Neural cell (in vitro differentiated cells): ENCODE data around the gene DNAH8. TPM values are rescaled to one million over a fixed set of nuclear protein-coding genes. Genes with fewer than 3 reads are reported as not detected.

Experiments used
- H2AFZ ChIP-seq: fragments of 200-600, 300-800 bp; sonication (generic), shearing (Covaris generic); 2 replicates; pipeline ENCODE4 v1.6.0; 2014; ENCODE audit warnings: low read depth, mild to moderate bottlenecking, antibody characterized with exemption, low read length, moderate library complexity
- H3F3A ChIP-seq: fragments of 200-600 bp; shearing (Covaris generic); 2 replicates; pipeline ENCODE4 v1.6.1; 2016; ENCODE audit warnings: mild to moderate bottlenecking, moderate library complexity, mixed read lengths, antibody characterized with exemption, low read length; ENCODE audit not compliant: insufficient read depth, poor library complexity, severe bottlenecking
- H3K27ac ChIP-seq: fragments of 200-600, 300-800 bp; sonication (generic), shearing (Covaris generic); 2 replicates; pipeline ENCODE4 v1.5.1; 2014; ENCODE audit warnings: mild to moderate bottlenecking, low read length, moderate library complexity
- H3K27me3 ChIP-seq: fragments of 300-800, 200-600 bp; sonication (generic), shearing (Covaris generic); 2 replicates; pipeline ENCODE4 v1.6.0; 2014; ENCODE audit warnings: mild to moderate bottlenecking, low read depth, low read length, moderate library complexity; ENCODE audit not compliant: insufficient read depth
- H3K36me3 ChIP-seq: fragments of 300-800, 200-600 bp; sonication (generic), shearing (Covaris generic); 2 replicates; pipeline ENCODE4 v1.5.1; 2014; ENCODE audit warnings: mild to moderate bottlenecking, antibody characterized with exemption, low read length, moderate library complexity; ENCODE audit not compliant: insufficient read depth
- H3K4me2 ChIP-seq: fragments of 300-800, 200-600 bp; sonication (generic), shearing (Covaris generic); 2 replicates; pipeline ENCODE4 v1.6.0; 2014; ENCODE audit warnings: mild to moderate bottlenecking, low read length
- H3K4me3 ChIP-seq: fragments of 300-800, 200-600 bp; sonication (generic), shearing (Covaris generic); 2 replicates; pipeline ENCODE4 v1.5.1; 2014; ENCODE audit warnings: mild to moderate bottlenecking, low read length, moderate library complexity
- H3K79me2 ChIP-seq: fragments of 200-600 bp; shearing (Covaris generic); replicated peaks from 2 replicates; pipeline ENCODE4 v1.6.0; 2014; ENCODE audit warnings: mild to moderate bottlenecking, low read length, moderate library complexity; ENCODE audit not compliant: insufficient read depth
- H3K9ac ChIP-seq: fragments of 300-800, 200-600 bp; sonication (generic), shearing (Covaris generic); 2 replicates; pipeline ENCODE4 v1.6.1; 2016; ENCODE audit warnings: mild to moderate bottlenecking, low read length, mixed read lengths
- H3K9me2 ChIP-seq: fragments of 200-600 bp; shearing (Covaris generic); 2 replicates; pipeline ENCODE4 v1.6.1; 2016; ENCODE audit warnings: mild to moderate bottlenecking, low read length, mixed read lengths; ENCODE audit not compliant: insufficient read depth
- H3K9me3 ChIP-seq: fragments of 200-600, 300-800 bp; sonication (generic), shearing (Covaris generic); 2 replicates; pipeline ENCODE4 v1.6.1; 2016; ENCODE audit warnings: mild to moderate bottlenecking, mixed run types, low read length, moderate library complexity, mixed read lengths
- H4K20me1 ChIP-seq: fragments of 200-600 bp; shearing (Covaris generic); 2 replicates; pipeline ENCODE4 v1.6.1; 2016; ENCODE audit warnings: mild to moderate bottlenecking, mixed run types; ENCODE audit not compliant: insufficient read depth
- EP300 ChIP-seq: fragments of 450-650 bp; conservative IDR thresholded peaks from 2 replicates; pipeline ENCODE4 v1.6.1; 2014; ENCODE audit warnings: antibody characterized with exemption, mild to moderate bottlenecking, moderate library complexity; ENCODE audit not compliant: poor library complexity, severe bottlenecking
- EZH2 ChIP-seq: fragments of 200-600, 300-800 bp; shearing (Covaris generic), sonication (generic); IDR thresholded peaks from 2 replicates; pipeline ENCODE4 v1.6.1; 2014; ENCODE audit warnings: antibody characterized with exemption, low read length, borderline replicate concordance, mild to moderate bottlenecking; ENCODE audit not compliant: insufficient read depth, poor library complexity, severe bottlenecking
- MXI1 ChIP-seq: fragments of 450-650 bp; conservative IDR thresholded peaks from 2 replicates; pipeline ENCODE4 v1.6.1; 2014; ENCODE audit warnings: antibody characterized with exemption, mild to moderate bottlenecking; ENCODE audit not compliant: poor library complexity, severe bottlenecking
- POLR2AphosphoS5 ChIP-seq: IDR thresholded peaks from 2 replicates; pipeline ENCODE4 v1.6.1; 2012
- RAD21 ChIP-seq: fragments of 450-650 bp; conservative IDR thresholded peaks from 2 replicates; pipeline ENCODE4 v1.6.1; 2014; ENCODE audit warnings: antibody characterized with exemption, mild to moderate bottlenecking, moderate library complexity
- REST ChIP-seq: IDR thresholded peaks from 2 replicates; pipeline ENCODE4 v1.6.1; 2012; ENCODE audit warnings: borderline replicate concordance
- SMC3 ChIP-seq: fragments of 450-650 bp; conservative IDR thresholded peaks from 2 replicates; pipeline ENCODE4 v1.6.1; 2014; ENCODE audit warnings: antibody characterized with exemption, mild to moderate bottlenecking, moderate library complexity; ENCODE audit not compliant: poor library complexity
- TAF1 ChIP-seq: IDR thresholded peaks from 2 replicates; pipeline ENCODE4 v1.6.1; 2012; ENCODE audit warnings: low read depth
- polyA plus RNA-seq: library from polyadenylated mRNA; depleted of rRNA; stranded (reverse); fragments of >200 nt; gene quantifications from 2 replicates; pipeline ENCODE4 v1.2.3, GENCODE V29; 2014
- TF ChIP-seq, protein P1 (sequence below): fragments of 450-650 bp; IDR thresholded peaks from 2 replicates; pipeline ENCODE4 v1.5.1; 2014; ENCODE audit warnings: antibody characterized with exemption, mild to moderate bottlenecking, moderate library complexity; ENCODE audit not compliant: poor library complexity, severe bottlenecking

DNAH8 gene
- polyA plus RNA-seq, 1 donor from 2014 or later: 0.07 TPM

DNA sequence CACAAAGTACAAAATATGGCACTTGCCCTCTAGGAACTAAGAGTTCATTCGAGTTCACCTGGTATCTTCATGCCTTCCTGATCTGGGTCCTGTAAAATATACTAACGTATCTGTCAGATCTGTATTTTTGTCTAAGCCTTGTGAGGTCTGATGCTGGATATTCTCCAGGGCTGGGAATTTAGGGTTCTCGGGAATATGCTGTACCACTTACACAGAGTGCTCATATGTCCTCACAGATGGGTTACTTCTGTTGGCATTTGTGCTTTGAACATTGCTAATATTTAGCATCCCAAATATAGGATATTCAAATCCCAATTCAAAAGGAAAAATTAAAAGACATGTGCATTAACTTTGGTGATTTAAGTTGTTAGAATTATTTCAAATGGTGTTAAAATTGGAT is 122.0 kb downstream of the DNAH8 start:
- no peak overlapping the region for H3K4me2 ChIP-seq
- no peak overlapping the region for H3K27ac ChIP-seq
- H3K9ac ChIP-seq: no peak overlapping the region
- H4K20me1 ChIP-seq: no peaks in the 10 kb centered on the region
- H3K27me3 ChIP-seq: no peaks in the 10 kb centered on the region
- no peaks in the 10 kb centered on the region for H3K9me3 ChIP-seq
- H3K79me2 ChIP-seq: no peaks in the 10 kb centered on the region
- no peaks in the 10 kb centered on the region for H3F3A ChIP-seq
- no peak overlapping the region for H3K4me3 ChIP-seq
- TF ChIP-seq, protein P1, sequence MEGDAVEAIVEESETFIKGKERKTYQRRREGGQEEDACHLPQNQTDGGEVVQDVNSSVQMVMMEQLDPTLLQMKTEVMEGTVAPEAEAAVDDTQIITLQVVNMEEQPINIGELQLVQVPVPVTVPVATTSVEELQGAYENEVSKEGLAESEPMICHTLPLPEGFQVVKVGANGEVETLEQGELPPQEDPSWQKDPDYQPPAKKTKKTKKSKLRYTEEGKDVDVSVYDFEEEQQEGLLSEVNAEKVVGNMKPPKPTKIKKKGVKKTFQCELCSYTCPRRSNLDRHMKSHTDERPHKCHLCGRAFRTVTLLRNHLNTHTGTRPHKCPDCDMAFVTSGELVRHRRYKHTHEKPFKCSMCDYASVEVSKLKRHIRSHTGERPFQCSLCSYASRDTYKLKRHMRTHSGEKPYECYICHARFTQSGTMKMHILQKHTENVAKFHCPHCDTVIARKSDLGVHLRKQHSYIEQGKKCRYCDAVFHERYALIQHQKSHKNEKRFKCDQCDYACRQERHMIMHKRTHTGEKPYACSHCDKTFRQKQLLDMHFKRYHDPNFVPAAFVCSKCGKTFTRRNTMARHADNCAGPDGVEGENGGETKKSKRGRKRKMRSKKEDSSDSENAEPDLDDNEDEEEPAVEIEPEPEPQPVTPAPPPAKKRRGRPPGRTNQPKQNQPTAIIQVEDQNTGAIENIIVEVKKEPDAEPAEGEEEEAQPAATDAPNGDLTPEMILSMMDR: no peak
- TF ChIP-seq MXI1: no peak
- no peak for TF ChIP-seq EP300
- TF ChIP-seq REST: no peak
- TF ChIP-seq RAD21: no peak
- no peak for TF ChIP-seq TAF1
- no peak for TF ChIP-seq POLR2AphosphoS5
- no peak for TF ChIP-seq EZH2
- TF ChIP-seq SMC3: no peak
- H3K36me3 ChIP-seq: no peaks in the 10 kb centered on the region
- H3K9me2 ChIP-seq: no peaks in the 10 kb centered on the region
- no peak overlapping the region for H2AFZ ChIP-seq

- no peaks in the 10 kb centered on the region for H3K9me3 ChIP-seq
- no peaks in the 10 kb centered on the region for H4K20me1 ChIP-seq
- TF ChIP-seq RAD21 (no peak), POLR2AphosphoS5 (no peak), EZH2 (no peak), EP300 (no peak), MXI1 (no peak), REST (no peak), TAF1 (no peak), SMC3 (no peak)
- TF ChIP-seq, protein P1: no peak
These were observed 128.7 kb downstream of the DNAH8 start for GRCh38 chr6:38843798-38844197.

More at GRCh38 chr6:38843798-38844197, 128.7 kb downstream of the DNAH8 start:
- no peak overlapping the region for H3K27ac ChIP-seq
- H3K27me3 ChIP-seq: no peaks in the 10 kb centered on the region
- no peaks in the 10 kb centered on the region for H3K9me2 ChIP-seq
- H3K9ac ChIP-seq: no peak overlapping the region
- H3F3A ChIP-seq: no peaks in the 10 kb centered on the region
- H3K4me3 ChIP-seq: no peak overlapping the region
- H3K36me3 ChIP-seq: no peaks in the 10 kb centered on the region
- no peaks in the 10 kb centered on the region for H3K79me2 ChIP-seq
- H3K4me2 ChIP-seq: no peak overlapping the region
- H2AFZ ChIP-seq: no peak overlapping the region
